GM18502 (cell line): ENCODE results near the gene FILIP1.

ENCODE experiments used
- ATAC-seq: cut with Tn5 transposase; IDR thresholded peaks from one replicate; pipeline ENCODE4 v1.9.1; 2021; ENCODE audit warnings: mild to moderate bottlenecking; ENCODE audit not compliant: unreplicated experiment, poor library complexity

Gene FILIP1

DNA sequence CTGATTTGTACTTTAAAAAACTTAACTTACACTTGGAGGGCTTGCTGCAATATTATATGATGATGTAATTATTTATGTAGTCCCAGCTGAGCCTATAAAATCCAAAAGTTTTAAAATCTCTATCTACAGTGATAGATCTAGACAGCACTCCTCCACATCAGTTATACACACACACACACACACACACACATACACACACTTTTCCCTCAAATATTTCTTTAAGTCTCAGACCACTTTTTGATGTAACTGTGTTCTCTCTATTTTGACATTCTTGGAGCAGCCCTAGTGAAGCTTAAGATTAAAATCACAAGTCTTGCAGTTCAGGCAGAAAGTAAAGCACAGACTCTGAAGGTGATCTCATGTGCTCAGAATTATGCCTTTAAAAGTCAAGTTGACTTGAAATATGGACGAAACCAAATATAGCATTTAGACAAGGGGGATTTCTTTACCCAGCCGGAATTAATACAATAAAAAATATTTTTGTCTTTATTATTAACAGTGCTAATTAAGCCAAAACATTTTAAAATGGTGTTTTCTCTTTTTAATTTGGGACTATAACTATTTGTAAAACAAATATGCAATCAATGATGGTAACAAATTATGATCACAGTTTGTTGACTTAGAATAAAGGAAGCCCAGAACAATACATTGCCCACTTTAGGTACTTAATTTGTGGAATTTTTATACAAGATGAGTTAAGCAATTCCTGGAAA is 145.5 kb downstream of the FILIP1 start:
- no peak for ATAC-seq

DNA sequence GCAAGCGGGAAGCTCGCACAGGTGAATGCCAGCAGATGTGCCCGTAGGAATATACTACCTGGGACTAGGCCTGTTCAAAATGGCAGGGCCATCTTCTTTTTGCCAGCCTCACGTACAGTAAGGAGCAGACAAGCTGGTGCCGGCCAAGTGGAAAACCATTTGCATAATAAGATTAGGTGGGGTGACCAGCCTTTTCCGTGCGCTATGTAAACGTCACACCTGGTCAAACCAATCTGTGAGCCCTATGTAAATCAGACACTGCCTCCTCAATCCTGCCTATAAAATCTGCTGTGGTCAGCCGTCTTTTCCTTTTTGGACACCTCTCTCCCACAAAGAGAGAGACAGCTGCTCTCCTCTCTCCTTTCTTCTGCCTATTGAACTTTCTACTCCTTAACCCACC is 148.2 kb downstream of the FILIP1 start:
- ATAC-seq: no peak

GRCh38 chr6:75344455-75344854 is 149.1 kb downstream of the FILIP1 start:
- no peak for ATAC-seq

GRCh38 chr6:75344021-75344420 is 149.6 kb downstream of the FILIP1 start:
- ATAC-seq: no peak

DNA sequence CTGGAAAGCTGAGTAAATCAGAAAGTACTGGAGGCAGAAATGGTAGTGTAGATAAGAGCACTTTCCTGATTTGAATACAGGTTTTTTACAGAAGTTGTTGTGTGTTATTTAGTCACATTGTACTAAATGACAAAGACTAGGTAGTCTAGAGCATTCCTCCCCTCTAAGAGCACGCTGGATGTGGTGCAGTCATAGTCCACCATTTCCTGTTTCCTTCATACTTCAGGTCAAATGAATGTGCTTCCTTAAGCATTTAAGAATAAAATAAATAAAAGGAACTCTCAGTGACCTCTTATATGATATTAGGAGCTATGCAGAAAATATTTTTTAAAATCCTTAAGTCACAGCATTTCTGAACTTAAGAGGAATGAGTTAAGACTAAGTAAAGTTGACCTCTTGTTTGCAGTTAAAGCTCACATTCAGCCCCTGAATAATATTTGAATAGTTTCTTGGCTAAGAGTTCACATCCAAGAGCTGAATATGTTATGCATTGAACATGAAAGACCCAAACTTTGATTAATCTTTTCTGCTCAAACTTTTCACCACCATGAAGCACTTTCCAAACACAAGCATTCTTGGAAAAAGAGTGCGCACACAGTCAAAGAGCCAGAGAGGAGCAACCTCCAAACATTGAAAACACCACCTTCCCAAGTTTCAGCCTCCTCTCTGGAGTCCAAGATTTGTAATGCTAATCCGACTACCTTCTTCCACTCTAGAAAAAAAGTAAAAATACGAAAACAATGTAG is 155.6 kb downstream of the FILIP1 start:
- ATAC-seq: no peak

GRCh38 chr6:75334266-75335040 is 159.1 kb downstream of the FILIP1 start:
- no peak for ATAC-seq

GRCh38 chr6:75333676-75334200 is 159.9 kb downstream of the FILIP1 start:
- ATAC-seq: no peak

DNA sequence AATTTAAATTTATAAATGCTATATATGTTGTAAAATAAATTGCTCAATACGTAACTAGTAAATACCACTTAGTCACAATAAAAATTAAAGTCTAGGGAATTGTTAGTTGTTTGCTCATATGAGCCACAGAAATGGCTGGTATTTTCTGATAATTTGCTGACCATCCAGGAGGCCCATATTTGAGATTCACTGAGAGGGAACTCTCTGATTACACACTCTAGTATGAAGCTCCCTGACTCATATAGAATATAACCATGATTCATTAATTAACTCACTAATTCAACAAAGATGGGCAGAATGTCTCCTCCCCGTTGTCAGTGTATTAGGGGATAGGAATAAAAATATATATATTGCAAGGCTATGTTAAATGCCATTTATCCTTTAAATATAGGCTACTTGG is 162.4 kb downstream of the FILIP1 start:
- ATAC-seq: no peak

GRCh38 chr6:75329703-75330102 is 163.9 kb downstream of the FILIP1 start:
- ATAC-seq: no peak

- no peak for ATAC-seq
Observed at GRCh38 chr6:75327807-75328206, 165.8 kb downstream of the FILIP1 start.

GRCh38 chr6:75326557-75327258 is 166.9 kb downstream of the FILIP1 start:
- no peak for ATAC-seq

- no peak for ATAC-seq
Observed at GRCh38 chr6:75318900-75319299, 174.7 kb downstream of the FILIP1 start.

GRCh38 chr6:75317503-75318206 is 175.9 kb downstream of the FILIP1 start:
- ATAC-seq: no peak

DNA sequence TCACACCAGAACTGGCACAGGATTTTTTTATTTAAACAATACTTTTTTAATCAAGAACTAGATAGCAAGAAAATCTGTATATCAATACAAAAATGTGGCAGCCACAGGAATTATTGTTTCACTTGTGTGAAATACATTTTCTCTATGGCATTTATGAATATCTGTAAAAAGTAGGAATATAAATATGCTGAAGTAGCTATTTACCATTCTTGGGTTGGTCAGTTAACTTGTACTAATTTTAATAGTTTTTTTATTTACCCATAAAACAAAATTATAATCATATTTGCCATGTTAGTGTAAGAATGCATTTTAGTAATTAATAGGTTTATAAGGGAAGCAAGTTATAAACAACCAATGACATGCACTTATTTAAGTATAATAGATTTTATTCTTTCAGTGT is 177.6 kb downstream of the FILIP1 start:
- no peak for ATAC-seq

- ATAC-seq: no peak
Observed at GRCh38 chr6:75308250-75308988, 185.2 kb downstream of the FILIP1 start.

GRCh38 chr6:75307364-75308004 is 186.1 kb downstream of the FILIP1 start:
- ATAC-seq: no peak

DNA sequence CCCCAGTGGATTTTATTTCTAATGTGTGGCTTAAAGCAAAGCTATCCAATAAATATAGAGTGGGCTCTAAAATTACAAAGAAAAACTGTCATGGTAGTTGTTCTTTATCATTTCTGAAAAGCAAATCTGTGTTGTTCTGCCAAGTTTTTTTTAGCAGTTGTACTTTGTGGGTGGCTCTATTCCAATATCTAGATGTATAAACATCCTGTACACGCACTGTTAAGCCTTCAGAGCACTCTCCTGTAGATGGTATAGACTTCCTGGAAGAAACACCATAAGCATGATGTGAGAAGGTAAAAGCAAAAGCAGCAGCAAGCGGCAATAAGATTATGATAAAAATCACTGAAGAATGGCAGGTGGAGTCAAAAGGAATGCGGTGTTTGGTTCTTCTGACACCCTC is 187.5 kb downstream of the FILIP1 start:
- ATAC-seq: no peak

GRCh38 chr6:75305573-75305972 is 188.0 kb downstream of the FILIP1 start:
- ATAC-seq: no peak

DNA sequence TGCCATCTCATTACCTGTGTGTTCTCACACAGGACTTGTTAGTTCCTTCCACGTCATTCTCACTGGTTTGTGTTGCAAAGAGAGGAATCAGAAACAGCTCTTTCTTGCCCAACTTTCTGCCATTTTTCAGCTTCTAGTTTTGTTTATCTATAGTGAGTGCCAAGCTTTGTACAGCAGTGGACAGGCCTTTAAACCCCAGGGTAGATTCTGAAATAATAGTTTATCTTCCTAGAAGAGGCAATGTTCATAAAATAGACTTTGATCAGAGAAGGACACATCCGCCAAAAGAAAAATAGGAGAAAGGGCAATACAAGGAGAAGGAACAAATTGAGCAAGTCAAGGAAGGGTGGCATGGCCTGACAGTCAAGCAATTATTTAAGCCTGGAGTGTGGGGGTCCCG is 191.3 kb downstream of the FILIP1 start:
- ATAC-seq: no peak
